HEK293 (cell line): ENCODE data around the gene ADAMTS17.

Source experiments
- CTCF ChIA-PET: fragments of 350-600 bp; formaldehyde crosslinking; extraction: SDS; loops from one replicate; lab custom pipeline; 2021; ENCODE audit warnings: antibody characterized with exemption; lab: Yijun Ruan, JAX
- POLR2A ChIA-PET: fragments of 300-600 bp; formaldehyde crosslinking; extraction: SDS; loops from one replicate; lab custom pipeline; 2020; ENCODE audit warnings: antibody characterized with exemption, inconsistent platforms; lab: Yijun Ruan, JAX
- H3K27ac ChIP-seq: fragments of 200-500 bp; sonication (Bioruptor generic); 2 replicates; pipeline ENCODE4 v1.5.1; 2014; ENCODE audit warnings: low read depth, low read length, control low read depth, inconsistent platforms; ENCODE audit errors: extremely low read depth
- H3K36me3 ChIP-seq, 2 experiments: fragments of 200-500 bp in 1 of 2; sonication (Bioruptor generic) in 1 of 2; 1 replicate in 1 of 2; 2 replicates in 1 of 2; pipeline ENCODE4 v1.5.1; 2014 to 2017; ENCODE audit warnings: inconsistent platforms in 2 of 2, low read length in 2 of 2; ENCODE audit not compliant: control insufficient read depth in 2 of 2, insufficient read depth in 1 of 2
- H3K4me1 ChIP-seq: fragments of 200-500 bp; sonication (Bioruptor generic); 2 replicates; pipeline ENCODE4 v1.5.1; 2014; ENCODE audit warnings: mild to moderate bottlenecking, low read length, inconsistent platforms; ENCODE audit not compliant: control insufficient read depth, insufficient read depth
- H3K4me3 ChIP-seq: 2 replicates; pipeline ENCODE4 v1.5.1; 2011; ENCODE audit warnings: low read depth, mild to moderate bottlenecking, control low read depth, low read length, moderate library complexity
- H3K9me3 ChIP-seq: fragments of 200-500 bp; sonication (Bioruptor generic); 2 replicates; pipeline ENCODE4 v1.5.1; 2014; ENCODE audit warnings: low read depth, low read length, inconsistent platforms; ENCODE audit not compliant: control insufficient read depth, insufficient read depth
- OSR2 ChIP-seq: fragments of 450-650 bp; formaldehyde crosslinking; IDR thresholded peaks from 2 replicates; pipeline ENCODE4 v1.5.1; 2016; ENCODE audit warnings: missing biosample characterization, missing genetic modification characterization
- TCF7L2 ChIP-seq: IDR thresholded peaks from 2 replicates; pipeline ENCODE4 v1.6.1; 2011; ENCODE audit warnings: low read depth, mild to moderate bottlenecking, inconsistent platforms, low read length, moderate library complexity, borderline replicate concordance
- WT1 ChIP-seq: fragments of 450-650 bp; formaldehyde crosslinking; IDR thresholded peaks from 2 replicates; pipeline ENCODE4 v1.5.1; 2016; ENCODE audit warnings: missing biosample characterization, missing genetic modification characterization
- ZBTB20 ChIP-seq: fragments of 450-650 bp; formaldehyde crosslinking; IDR thresholded peaks from 2 replicates; pipeline ENCODE4 v1.5.1; 2016; ENCODE audit warnings: missing biosample characterization, missing genetic modification characterization
- ZNF223 ChIP-seq: fragments of 450-650 bp; formaldehyde crosslinking; IDR thresholded peaks from 2 replicates; pipeline ENCODE4 v1.5.1; 2016; ENCODE audit warnings: missing biosample characterization, missing genetic modification characterization
- ZNF274 ChIP-seq, 2 experiments: fragments of 200-500 bp in 1 of 2; fragments of 450-650 bp in 1 of 2; sonication (Bioruptor generic) in 1 of 2; formaldehyde crosslinking in 1 of 2; IDR thresholded peaks; 2 replicates each; pipeline versions ENCODE4 v1.5.1 to v1.6.1; 2014 to 2016; ENCODE audit warnings: borderline replicate concordance in 1 of 2, inconsistent platforms in 1 of 2, low read length in 1 of 2, missing biosample characterization in 1 of 2, missing genetic modification characterization in 1 of 2
- ZNF433 ChIP-seq: fragments of 450-650 bp; formaldehyde crosslinking; IDR thresholded peaks from 2 replicates; pipeline ENCODE4 v1.5.1; 2016; ENCODE audit warnings: missing biosample characterization, missing genetic modification characterization, low read depth
- ZNF544 ChIP-seq: fragments of 450-650 bp; formaldehyde crosslinking; IDR thresholded peaks from 2 replicates; pipeline ENCODE4 v1.5.0; 2017; ENCODE audit warnings: missing biosample characterization, missing genetic modification characterization
- ZNF776 ChIP-seq: fragments of 450-650 bp; formaldehyde crosslinking; IDR thresholded peaks from 2 replicates; pipeline ENCODE4 v1.5.0; 2017; ENCODE audit warnings: missing biosample characterization, missing genetic modification characterization, borderline replicate concordance
- ZNF785 ChIP-seq: fragments of 450-650 bp; formaldehyde crosslinking; IDR thresholded peaks from 2 replicates; pipeline ENCODE4 v1.5.1; 2016; ENCODE audit warnings: missing biosample characterization, missing genetic modification characterization
- TF ChIP-seq, protein P1 (sequence below): fragments of 450-650 bp; formaldehyde crosslinking; IDR thresholded peaks from 2 replicates; pipeline ENCODE4 v1.5.1; 2016; ENCODE audit warnings: missing biosample characterization, missing genetic modification characterization
- TF ChIP-seq, protein P2 (sequence below): fragments of 450-650 bp; formaldehyde crosslinking; IDR thresholded peaks from 2 replicates; pipeline ENCODE4 v1.5.1; 2016; ENCODE audit warnings: missing biosample characterization, missing genetic modification characterization
- TF ChIP-seq, protein P3 (sequence below): fragments of 450-650 bp; formaldehyde crosslinking; IDR thresholded peaks from 2 replicates; pipeline ENCODE4 v1.5.1; 2016; ENCODE audit warnings: missing biosample characterization, missing genetic modification characterization
- TF ChIP-seq, protein P4 (sequence below): fragments of 450-650 bp; formaldehyde crosslinking; IDR thresholded peaks from 2 replicates; pipeline ENCODE4 v1.5.1; 2016; ENCODE audit warnings: missing biosample characterization, missing genetic modification characterization

The ADAMTS17 gene

DNA sequence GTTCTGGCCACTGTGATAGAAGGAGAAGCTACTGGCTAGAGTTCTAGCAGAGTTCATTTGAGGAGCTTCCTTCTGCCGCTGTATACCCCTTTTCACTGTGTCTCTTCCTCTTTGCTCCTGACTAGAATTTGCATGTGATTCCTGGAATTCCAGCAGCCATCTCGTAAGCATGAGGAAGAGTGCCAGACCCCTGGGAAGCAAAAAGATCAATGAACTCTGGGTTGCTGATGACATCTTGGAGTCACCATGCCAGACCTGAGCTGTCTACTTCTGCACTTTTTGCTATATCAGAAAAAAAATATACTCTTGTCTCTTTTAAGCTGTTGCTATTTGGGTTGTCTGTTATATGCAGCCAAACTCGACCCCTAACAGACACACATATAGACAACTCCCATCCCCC, 3.7 kb upstream of the ADAMTS17 start (continued):
- TF ChIP-seq, protein P1, sequence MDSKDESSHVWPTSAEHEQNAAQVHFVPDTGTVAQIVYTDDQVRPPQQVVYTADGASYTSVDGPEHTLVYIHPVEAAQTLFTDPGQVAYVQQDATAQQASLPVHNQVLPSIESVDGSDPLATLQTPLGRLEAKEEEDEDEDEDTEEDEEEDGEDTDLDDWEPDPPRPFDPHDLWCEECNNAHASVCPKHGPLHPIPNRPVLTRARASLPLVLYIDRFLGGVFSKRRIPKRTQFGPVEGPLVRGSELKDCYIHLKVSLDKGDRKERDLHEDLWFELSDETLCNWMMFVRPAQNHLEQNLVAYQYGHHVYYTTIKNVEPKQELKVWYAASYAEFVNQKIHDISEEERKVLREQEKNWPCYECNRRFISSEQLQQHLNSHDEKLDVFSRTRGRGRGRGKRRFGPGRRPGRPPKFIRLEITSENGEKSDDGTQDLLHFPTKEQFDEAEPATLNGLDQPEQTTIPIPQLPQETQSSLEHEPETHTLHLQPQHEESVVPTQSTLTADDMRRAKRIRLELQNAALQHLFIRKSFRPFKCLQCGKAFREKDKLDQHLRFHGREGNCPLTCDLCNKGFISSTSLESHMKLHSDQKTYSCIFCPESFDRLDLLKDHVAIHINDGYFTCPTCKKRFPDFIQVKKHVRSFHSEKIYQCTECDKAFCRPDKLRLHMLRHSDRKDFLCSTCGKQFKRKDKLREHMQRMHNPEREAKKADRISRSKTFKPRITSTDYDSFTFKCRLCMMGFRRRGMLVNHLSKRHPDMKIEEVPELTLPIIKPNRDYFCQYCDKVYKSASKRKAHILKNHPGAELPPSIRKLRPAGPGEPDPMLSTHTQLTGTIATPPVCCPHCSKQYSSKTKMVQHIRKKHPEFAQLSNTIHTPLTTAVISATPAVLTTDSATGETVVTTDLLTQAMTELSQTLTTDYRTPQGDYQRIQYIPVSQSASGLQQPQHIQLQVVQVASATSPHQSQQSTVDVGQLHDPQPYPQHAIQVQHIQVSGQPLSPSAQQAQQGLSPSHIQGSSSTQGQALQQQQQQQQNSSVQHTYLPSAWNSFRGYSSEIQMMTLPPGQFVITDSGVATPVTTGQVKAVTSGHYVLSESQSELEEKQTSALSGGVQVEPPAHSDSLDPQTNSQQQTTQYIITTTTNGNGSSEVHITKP (tag by site-specific recombination) = no peak

DNA sequence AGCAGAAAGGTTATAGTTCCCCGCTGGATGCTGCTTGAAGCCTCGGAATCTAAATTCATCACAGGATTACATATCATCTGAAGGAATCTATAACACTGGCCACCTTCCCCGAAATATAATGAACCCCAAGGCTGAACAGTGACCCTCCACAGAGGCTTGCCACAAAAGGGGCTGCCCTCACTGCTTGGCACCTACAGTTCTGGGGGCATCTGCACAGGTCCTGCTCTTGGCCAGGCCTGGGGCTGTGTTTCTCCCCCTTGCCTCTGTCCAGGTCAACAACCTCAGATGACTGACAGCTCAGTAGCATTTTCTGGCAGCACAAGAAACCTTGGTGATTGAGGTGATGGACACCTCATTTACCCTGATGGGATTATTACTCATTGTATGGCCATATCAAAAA, 1.5 kb upstream of the ADAMTS17 start:
- H3K27ac ChIP-seq = no peak overlapping the region
- H3K4me3 ChIP-seq = no peak overlapping the region
- H3K9me3 ChIP-seq = no peaks in the 10 kb centered on the region
- peaks cover 5% of the 10 kb centered on the region; the same call in 1 of the 2 replicates for H3K4me1 ChIP-seq
- TF ChIP-seq WT1 (no peak), ZNF544 (no peak), OSR2 (tag by site-specific recombination) (no peak), ZNF785 (tag by site-specific recombination) (no peak), ZNF776 (tag by site-specific recombination) (no peak), TCF7L2 (no peak), ZNF274 (IDR thresholded peaks at IDR 0.05; ENCODE audit: low read length) (no peak), ZNF274 (tag by site-specific recombination; IDR thresholded peaks at IDR 0.05; ENCODE audit: borderline replicate concordance) (no peak), ZNF223 (tag by site-specific recombination) (no peak), ZNF433 (tag by site-specific recombination) (no peak), ZBTB20 (tag by site-specific recombination) (no peak)
- TF ChIP-seq, protein P2, sequence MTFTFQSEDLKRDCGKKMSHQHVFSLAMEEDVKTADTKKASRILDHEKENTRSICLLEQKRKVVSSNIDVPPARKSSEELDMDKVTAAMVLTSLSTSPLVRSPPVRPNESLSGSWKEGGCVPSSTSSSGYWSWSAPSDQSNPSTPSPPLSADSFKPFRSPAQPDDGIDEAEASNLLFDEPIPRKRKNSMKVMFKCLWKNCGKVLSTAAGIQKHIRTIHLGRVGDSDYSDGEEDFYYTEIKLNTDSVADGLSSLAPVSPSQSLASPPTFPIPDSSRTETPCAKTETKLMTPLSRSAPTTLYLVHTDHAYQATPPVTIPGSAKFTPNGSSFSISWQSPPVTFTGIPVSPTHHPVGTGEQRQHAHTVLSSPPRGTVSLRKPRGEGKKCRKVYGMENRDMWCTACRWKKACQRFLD (tag by site-specific recombination) = no peak
- TF ChIP-seq, protein P3, sequence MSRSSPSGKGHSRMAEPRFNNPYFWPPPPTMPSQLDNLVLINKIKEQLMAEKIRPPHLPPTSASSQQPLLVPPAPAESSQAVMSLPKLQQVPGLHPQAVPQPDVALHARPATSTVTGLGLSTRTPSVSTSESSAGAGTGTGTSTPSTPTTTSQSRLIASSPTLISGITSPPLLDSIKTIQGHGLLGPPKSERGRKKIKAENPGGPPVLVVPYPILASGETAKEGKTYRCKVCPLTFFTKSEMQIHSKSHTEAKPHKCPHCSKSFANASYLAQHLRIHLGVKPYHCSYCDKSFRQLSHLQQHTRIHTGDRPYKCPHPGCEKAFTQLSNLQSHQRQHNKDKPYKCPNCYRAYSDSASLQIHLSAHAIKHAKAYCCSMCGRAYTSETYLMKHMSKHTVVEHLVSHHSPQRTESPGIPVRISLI (tag by site-specific recombination) = no peak
- TF ChIP-seq, protein P4, sequence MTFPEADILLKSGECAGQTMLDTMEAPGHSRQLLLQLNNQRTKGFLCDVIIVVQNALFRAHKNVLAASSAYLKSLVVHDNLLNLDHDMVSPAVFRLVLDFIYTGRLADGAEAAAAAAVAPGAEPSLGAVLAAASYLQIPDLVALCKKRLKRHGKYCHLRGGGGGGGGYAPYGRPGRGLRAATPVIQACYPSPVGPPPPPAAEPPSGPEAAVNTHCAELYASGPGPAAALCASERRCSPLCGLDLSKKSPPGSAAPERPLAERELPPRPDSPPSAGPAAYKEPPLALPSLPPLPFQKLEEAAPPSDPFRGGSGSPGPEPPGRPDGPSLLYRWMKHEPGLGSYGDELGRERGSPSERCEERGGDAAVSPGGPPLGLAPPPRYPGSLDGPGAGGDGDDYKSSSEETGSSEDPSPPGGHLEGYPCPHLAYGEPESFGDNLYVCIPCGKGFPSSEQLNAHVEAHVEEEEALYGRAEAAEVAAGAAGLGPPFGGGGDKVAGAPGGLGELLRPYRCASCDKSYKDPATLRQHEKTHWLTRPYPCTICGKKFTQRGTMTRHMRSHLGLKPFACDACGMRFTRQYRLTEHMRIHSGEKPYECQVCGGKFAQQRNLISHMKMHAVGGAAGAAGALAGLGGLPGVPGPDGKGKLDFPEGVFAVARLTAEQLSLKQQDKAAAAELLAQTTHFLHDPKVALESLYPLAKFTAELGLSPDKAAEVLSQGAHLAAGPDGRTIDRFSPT (tag by site-specific recombination) = no peak
- TF ChIP-seq, all 188 proteins: peak for 0
- CTCF ChIA-PET = interaction anchor here (0.7 to 1.5 kb wide), 2 partner anchors 13 to 112 kb away, joined by 3 to 4 read pairs; no protein-coding TSS in a partner anchor
- POLR2A ChIA-PET = interaction anchor here (1.6 kb wide), 1 partner anchor 229 kb away, joined by 4 read pairs; no protein-coding TSS in a partner anchor
- no peaks in the 10 kb centered on the region for H3K36me3 ChIP-seq
